Measurements from ENCODE around the gene CTDNEP1. TPM values are rescaled to one million over a fixed set of nuclear protein-coding genes. Genes with fewer than 3 reads are reported as not detected.

Gene CTDNEP1
- total RNA-seq: 65.3 and 66.3 TPM in 2 replicates

DNA sequence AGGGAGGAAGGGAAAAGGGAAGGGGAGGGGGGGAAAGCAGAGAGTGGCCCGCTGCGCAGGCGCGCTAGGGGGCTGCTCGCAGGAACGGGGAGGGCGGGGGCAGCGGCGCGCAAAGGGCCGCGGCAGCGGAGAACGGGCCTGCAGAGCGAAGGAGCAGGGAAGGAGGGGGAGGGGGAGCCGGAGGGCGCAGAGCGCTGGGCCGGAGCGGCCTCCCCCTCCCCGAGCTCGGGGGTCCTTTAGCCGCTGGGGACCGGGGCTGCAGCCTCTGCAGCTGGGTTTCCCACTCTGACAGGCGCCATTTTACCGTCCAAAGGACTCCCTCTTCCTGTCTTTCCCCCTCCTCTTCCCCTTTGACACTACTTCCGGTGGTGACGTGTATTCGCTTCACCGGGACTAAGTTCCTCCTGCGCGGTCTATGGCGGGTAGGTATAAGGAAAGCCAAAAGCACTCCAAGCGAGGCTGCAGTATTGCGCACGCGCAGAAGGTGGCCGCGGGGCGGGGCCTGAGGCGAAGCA lies at the start of gene CTDNEP1:
Gene CTDNEP1 (minus strand): TSS at position 74 of the 515 bp plus-strand sequence. CDS start 438 bp downstream, outside the sequence.

DNA sequence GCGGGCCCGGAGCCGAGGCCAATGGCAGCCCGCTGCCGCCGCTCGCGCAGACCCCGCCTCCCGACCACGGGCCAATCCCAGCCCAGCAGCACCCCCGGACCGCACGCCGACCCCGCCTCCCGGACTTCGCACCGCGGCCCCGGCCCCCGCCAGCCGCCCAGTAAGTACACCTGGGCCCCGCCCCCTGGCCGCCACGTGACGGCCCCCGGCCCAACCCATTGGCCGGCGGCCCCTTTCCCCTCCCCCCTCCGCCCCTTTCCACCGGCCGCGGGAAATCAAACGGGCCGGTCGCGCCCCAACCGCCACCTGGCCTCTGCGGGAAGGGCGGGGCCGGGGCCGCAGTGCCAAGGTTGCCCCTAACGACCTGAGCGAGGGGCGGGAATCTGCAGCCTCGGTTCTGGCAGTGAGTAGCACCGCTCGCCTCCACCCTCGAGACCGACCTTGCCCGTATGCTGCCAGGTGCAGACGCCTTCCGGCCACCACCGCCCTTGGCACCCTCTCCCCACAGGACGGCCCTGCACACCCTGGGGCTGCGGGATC lies 43.1 kb upstream of the CTDNEP1 start, which contains the start of gene YBX2:
Gene YBX2 (minus strand): TSS at position 26 of the 540 bp plus-strand sequence. CDS start 139 bp downstream, outside the sequence.

DNA sequence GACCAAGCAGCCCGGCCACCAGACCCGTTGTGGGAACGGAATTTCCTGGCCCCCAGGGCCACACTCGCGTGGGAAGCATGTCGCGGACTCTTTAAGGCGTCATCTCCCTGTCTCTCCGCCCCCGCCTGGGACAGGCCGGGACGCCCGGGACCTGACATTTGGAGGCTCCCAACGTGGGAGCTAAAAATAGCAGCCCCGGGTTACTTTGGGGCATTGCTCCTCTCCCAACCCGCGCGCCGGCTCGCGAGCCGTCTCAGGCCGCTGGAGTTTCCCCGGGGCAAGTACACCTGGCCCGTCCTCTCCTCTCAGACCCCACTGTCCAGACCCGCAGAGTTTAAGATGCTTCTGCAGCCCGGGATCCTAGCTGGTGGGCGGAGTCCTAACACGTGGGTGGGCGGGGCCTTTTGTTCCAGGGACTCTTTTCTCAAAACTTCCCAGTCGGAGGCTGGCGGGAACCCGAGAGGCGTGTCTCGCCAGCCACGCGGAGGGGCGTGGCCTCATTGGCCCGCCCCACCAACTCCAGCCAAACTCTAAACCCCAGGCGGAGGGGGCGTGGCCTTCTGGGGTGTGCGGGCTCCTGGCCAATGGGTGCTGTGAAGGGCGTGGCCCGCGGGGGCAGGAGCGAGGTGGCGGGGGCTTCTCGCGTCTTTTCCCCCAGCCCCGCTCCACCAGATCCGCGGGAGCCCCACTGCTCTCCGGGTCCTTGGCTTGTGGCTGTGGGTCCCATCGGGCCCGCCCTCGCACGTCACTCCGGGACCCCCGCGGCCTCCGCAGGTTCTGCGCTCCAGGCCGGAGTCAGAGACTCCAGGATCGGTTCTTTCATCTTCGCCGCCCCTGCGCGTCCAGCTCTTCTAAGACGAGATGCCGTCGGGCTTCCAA lies 29.8 kb upstream of the CTDNEP1 start, which contains the start of gene SLC2A4:
Gene SLC2A4 (plus strand): TSS at position 645 of the 879 bp plus-strand sequence. CDS start 217 bp downstream, at position 862.

DNA sequence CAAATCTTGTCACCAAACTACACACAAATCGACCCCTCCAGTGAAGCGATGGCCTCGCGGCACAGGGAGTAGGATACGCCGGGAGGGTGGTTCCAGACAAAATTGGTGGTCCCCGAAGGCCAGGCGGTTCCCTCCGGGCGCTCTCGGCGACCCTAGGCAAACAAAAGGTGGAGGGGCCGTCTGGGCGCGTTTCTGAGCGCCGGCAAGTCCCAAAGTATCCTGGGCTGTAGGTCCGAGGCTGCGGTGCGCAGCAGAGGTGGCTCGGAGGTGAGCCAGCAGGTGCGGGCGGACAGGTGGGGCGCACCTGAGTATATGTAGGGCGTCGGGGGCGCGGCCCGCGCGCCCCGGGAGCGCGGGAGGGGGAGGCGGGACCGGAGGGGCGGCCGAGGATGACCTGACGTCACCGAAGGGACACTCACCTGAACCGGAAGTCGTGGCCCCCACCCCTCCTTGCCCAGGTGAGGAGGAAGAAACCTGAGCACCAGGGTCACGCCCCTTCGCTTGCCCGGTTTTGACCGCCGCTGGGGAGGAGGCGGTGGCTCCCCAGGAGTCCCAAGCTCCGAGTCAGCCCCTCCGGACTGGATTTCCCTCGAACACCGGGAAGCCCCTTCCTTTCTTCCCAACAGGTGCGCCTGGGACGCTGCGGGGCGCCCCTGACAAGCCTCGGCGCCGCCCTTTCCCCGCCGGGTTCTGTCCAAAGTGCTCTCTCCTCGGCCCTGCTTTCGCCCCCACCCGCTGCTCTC lies 10.8 kb upstream of the CTDNEP1 start, which contains the start of gene CLDN7:
Gene CLDN7 (minus strand): TSS at position 287 of the 743 bp plus-strand sequence. CDS start 435 bp downstream, outside the sequence.

DNA sequence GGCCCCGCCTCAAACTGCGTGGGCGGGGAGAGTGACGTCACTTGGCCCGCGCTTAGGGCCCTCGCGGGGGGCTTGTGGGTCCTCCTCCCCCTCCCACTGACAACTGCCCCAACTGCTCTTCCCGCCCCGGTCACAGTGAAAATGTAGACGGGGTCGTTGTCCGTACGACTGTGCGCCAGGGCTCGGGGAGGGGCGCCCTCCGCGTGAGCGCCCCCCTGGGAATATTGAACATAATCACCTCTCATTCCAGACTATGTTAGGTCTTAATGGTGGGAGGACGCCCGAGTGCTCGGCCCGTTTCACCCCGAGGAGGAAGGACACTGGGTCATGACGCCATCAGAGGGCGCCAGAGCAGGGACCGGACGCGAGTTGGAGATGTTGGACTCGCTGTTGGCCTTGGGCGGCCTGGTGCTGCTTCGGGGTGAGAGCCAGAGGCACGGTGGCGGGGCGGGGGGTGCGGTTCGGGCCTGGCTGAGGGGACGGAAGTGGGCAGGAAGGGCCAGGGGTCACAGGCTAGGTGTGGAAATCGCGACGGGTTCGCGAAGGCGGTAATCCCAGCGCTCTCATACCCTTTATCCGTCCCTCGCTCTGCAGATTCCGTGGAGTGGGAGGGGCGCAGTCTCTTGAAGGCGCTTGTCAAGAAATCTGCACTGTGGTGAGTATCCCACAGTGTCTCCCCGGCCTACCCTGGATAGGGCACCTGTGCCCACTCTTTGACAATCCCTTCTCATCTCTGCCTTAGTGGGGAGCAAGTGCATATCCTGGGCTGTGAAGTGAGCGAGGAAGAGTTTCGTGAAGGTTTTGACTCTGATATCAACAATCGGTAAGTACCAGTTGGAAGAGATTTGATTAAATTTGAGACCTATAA lies 876 bp upstream of the CTDNEP1 start, which contains the start of gene ELP5:
Gene ELP5 (plus strand): TSS at position 40 of the 868 bp plus-strand sequence. CDS start 336 bp downstream, at position 376.

DNA sequence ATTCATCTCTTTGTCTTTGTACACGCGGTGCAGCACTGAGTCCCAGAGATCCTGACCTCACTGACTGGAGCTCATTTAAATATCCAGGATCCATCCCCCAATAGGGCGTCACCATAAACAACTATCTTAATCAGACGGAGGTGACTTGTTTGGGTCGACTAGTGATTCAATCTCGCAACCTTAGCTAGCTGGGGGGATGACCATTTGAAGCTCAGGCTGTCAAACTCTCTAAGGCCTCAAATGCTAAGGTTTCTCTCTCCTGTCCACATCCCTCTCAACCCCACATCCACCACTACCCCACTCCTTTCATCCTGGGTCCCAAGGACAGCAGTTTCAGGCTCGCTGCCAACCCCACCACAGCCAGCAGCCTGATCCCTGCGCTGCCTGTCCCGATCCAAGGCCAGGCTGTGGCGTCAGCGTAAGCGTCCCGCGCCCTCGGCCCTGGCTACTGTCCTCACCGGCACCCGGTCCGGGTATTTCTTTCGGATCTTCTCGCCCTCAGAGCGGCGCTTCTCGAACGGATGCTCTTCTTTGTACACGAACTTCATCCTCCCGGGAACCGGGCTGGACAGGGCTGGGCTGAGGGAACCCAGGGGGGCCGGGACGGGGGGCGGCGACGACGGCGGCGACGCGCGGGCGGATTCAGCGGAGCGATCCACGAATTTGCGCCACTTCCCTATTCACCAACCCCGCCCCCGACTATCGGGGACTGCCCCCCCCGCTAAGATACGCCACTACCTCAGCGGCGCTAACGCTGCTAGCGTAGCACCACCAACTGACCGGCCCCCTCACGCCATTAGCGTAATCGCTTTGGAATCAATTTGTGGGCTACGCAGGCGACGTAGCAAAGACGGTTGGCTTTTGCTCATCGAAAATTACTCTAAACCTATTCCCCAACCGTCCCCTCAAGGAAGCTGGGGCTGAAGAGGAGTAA lies 9.5 kb downstream of the CTDNEP1 start, which contains the start of gene GABARAP:
Gene GABARAP (minus strand): TSS at position 667 of the 934 bp plus-strand sequence. CDS start 119 bp downstream, at position 548.

DNA sequence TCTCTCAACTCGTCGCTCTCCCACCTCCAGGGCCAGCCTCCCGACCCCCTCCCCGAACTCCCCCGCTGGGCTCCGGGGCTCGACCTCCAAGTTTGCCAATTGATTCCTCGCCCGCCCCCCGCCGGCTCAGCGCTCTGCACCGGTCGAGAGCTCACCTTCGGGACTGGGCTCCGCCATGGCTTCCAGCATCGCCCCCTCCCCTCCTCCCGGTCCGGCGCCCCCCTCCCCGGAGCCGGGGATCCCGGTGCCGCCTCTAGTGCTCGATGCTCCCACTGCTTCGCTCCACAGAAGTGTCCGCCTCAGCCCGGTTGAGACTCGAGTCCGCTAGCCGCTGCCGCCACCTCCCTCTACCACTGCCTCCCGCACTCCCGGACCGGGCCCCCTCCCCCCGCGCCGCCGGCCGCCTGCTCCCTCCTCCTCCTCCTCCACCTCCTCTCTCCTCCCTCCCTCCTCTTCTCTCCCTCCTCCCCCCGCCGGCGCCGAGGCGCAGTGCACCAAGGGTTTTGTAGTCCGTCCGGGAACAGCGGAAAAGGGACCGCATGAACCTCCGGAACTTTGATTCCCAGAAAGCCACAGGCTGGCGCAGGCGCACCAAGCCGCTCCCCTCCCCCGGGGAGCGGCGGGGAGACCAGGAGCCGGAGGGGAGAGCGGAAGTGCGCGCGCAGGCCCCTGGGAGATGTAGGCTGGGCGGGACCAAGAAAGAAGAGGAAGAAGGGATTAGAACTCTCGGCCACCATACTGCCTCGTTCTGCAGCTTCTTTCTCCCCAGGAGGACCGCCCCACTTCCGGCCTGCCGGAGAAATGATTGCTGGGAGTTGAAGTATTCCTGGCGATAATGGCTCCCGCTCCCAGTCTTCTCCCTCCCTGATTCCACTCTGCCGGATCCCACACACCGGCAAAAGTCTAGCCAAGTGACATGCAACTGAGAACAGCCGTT lies 12.2 kb downstream of the CTDNEP1 start, which contains the start of gene PHF23:
Gene PHF23 (minus strand): TSS at position 367 of the 937 bp plus-strand sequence. CDS start 178 bp downstream, at position 189.

DNA sequence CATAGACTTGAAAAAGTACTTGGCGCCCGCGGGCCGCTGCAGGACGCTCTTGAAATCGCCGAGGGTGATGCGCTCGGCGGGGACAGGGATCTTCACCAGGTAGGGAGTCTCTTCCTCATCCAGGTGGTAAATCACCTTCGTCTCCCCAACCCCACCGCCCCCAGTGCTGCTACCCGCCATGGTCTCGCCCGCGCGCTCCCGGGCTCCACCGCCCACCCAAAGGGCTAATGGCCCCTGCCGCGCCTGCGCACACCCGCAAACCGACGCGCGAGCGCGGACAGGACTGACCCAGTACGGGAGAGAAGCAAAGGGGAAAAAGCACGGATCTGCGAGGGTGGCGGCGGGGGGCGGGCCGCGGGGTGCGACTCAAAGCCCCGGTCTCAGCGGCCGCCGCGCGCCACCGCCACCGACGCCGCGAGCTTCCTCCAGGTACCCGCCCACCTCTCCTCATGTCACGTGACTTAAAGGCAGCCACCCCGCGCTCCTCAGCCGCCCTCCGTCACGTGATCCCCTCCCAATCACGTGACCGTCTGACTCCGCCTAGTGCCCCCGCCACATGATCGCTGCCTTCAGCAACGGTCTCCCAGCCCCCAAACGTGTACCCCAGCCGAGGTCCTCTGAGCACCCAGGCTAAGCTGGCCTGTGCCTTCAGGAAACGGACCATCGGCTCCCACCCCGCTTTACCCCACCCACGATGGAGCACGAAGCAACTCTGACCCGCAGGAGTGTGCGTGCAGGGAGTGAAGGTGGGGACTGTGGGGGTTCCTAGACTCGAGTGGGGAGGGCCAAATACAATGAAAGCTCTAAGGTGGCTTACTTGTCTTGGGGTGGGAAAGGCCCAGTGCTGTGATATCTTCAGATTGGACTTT lies 17.2 kb downstream of the CTDNEP1 start, which contains the start of gene DVL2:
Gene DVL2 (minus strand): TSS at position 435 of the 869 bp plus-strand sequence. CDS start 255 bp downstream, at position 180.

DNA sequence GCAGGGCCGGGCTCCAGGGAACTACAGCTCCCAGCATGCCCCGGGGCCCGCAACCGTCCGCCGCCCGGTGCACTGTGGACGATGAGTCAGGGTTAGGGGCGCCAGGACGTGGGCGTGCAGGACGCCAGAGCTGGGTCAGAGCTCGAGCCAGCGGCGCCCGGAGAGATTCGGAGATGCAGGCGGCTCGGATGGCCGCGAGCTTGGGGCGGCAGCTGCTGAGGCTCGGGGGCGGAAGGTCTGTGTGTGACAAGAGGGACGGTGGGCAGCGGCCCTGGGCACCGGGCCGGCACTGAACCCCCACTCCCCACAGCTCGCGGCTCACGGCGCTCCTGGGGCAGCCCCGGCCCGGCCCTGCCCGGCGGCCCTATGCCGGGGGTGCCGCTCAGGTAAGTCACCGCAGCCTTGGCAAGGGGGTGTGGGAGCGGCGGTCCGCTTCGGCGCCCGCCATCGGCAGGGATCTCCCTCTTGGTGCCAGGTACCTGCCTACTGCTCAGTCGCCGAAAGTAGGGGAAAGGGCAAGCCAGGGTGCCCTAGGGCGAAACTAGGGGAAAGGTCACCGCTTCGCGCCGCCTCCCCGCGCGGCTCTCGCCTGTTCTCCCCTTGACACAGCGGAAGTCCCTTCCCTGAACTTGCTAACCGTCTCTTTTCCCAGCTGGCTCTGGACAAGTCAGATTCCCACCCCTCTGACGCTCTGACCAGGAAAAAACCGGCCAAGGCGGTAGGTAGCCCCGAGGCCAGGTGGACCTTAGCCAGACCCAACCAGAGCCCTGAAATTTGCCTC lies 31.5 kb downstream of the CTDNEP1 start, which contains the start of the genes ACADVL and DLG4:
Gene ACADVL (plus strand): TSS at position 127 of the 781 bp plus-strand sequence. CDS start 47 bp downstream, at position 174.
Gene DLG4 (minus strand): TSS at position 25 of the 781 bp plus-strand sequence.

Other genes starting within 250 kb of the CTDNEP1 start
- gene RNASEK, start 239.1 kb downstream of the CTDNEP1 start, total RNA-seq: 237 and 238 TPM in 2 replicates
- 0.90 and 4.7 TPM in 2 replicates for gene BCL6B, start 228.7 kb downstream of the CTDNEP1 start, total RNA-seq
- gene SLC16A13, start 215.7 kb downstream of the CTDNEP1 start, total RNA-seq: 0.90 and 1.1 TPM in 2 replicates
- not detected in 2 replicates for gene SLC16A11, start 207.6 kb downstream of the CTDNEP1 start, total RNA-seq
- not detected in 2 replicates for gene CLEC10A, start 171.5 kb downstream of the CTDNEP1 start, total RNA-seq
- gene ASGR2, start 136.9 kb downstream of the CTDNEP1 start, total RNA-seq: not detected in 2 replicates
- 0.18 and 1.1 TPM in 2 replicates for gene ASGR1, start 72.4 kb downstream of the CTDNEP1 start, total RNA-seq
- 17.3 and 17.7 TPM in 2 replicates for gene DLG4, start 31.9 kb downstream of the CTDNEP1 start, total RNA-seq
- 559 and 643 TPM in 2 replicates for gene ACADVL, start 31.8 kb downstream of the CTDNEP1 start, total RNA-seq
- 33.4 and 33.9 TPM in 2 replicates for gene DVL2, start 17.2 kb downstream of the CTDNEP1 start, total RNA-seq
- gene PHF23, start 12.3 kb downstream of the CTDNEP1 start, total RNA-seq: 41.3 and 81.2 TPM in 2 replicates
- gene GABARAP, start 9.3 kb downstream of the CTDNEP1 start, total RNA-seq: 160 and 299 TPM in 2 replicates
- gene ELP5, start 481 bp upstream of the CTDNEP1 start, total RNA-seq: 22.5 and 28.7 TPM in 2 replicates
- 0.16 and 2.0 TPM in 2 replicates for gene CLDN7, start 10.7 kb upstream of the CTDNEP1 start, total RNA-seq
- 0.18 TPM in 1 of 2 replicates, not detected in the other for gene SLC2A4, start 30.0 kb upstream of the CTDNEP1 start, total RNA-seq
- not detected in 2 replicates for gene YBX2, start 42.9 kb upstream of the CTDNEP1 start, total RNA-seq
- gene EIF5A, start 55.9 kb upstream of the CTDNEP1 start, total RNA-seq: 521 and 571 TPM in 2 replicates
- 35.7 and 67.1 TPM in 2 replicates for gene GPS2, start 63.6 kb upstream of the CTDNEP1 start, total RNA-seq
- gene NEURL4, start 77.6 kb upstream of the CTDNEP1 start, total RNA-seq: 10.8 and 15.7 TPM in 2 replicates
- not detected in 2 replicates for gene ACAP1, start 84.8 kb upstream of the CTDNEP1 start, total RNA-seq
- gene KCTD11, start 100.4 kb upstream of the CTDNEP1 start, total RNA-seq: 14.9 and 20.6 TPM in 2 replicates
- gene TMEM95, start 103.4 kb upstream of the CTDNEP1 start, total RNA-seq: not detected in 2 replicates
- under 0.01 and 0.18 TPM in 2 replicates for gene TNK1, start 129.4 kb upstream of the CTDNEP1 start, total RNA-seq
- gene PLSCR3, start 142.8 kb upstream of the CTDNEP1 start, total RNA-seq: 62.9 and 82.3 TPM in 2 replicates
- 147 and 158 TPM in 2 replicates for gene TMEM256, start 152.4 kb upstream of the CTDNEP1 start, total RNA-seq
- 7.8 and 12.5 TPM in 2 replicates for gene NLGN2, start 156.1 kb upstream of the CTDNEP1 start, total RNA-seq
- not detected in 2 replicates for gene SPEM1, start 168.6 kb upstream of the CTDNEP1 start, total RNA-seq
- gene SPEM2, start 173.9 kb upstream of the CTDNEP1 start, total RNA-seq: not detected in 2 replicates
- not detected in 2 replicates for gene SPEM3, start 177.1 kb upstream of the CTDNEP1 start, total RNA-seq
- 2.9 and 3.8 TPM in 2 replicates for gene TMEM102, start 183.7 kb upstream of the CTDNEP1 start, total RNA-seq
- gene FGF11, start 187.8 kb upstream of the CTDNEP1 start, total RNA-seq: 1.8 and 3.4 TPM in 2 replicates
- 6.9 and 8.3 TPM in 2 replicates for gene CHRNB1, start 193.3 kb upstream of the CTDNEP1 start, total RNA-seq
- 20.4 and 27.2 TPM in 2 replicates for gene ZBTB4, start 227.9 kb upstream of the CTDNEP1 start, total RNA-seq
- gene SLC35G6, start 229.7 kb upstream of the CTDNEP1 start, total RNA-seq: not detected in 2 replicates
- 57.0 and 69.2 TPM in 2 replicates for gene POLR2A, start 232.6 kb upstream of the CTDNEP1 start, total RNA-seq